ENCODE measurements around the gene CCDC174.

CCDC174 gene

DNA sequence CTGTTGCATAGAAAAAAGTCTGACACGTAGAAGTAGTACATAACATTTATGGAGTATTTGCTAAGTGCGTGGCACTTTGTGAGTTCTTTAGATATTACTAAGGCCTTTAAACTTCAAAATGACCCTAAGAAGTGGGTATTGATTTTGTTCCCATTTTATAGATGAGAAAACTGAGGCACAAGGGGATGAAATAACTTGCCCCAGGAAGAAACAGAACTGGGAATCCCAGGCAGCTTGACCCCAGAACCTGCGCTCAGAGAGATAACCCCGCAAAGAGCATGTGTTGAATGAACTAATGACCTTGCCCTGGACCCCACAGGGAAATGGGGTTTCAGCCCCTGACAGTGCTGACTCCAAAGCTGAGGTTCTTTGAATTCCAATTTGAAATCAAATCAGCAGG is 30.5 kb upstream of the CCDC174 start:
- DNase-seq (ENCODE audit: low read depth), result no peak
- no peak for TF ChIP-seq POLR2A (IDR thresholded peaks at IDR 0.05; ENCODE audit: extremely low read depth, insufficient read length)
- no peak for TF ChIP-seq MYC (IDR thresholded peaks at IDR 0.05; ENCODE audit: low read depth, low read length)
- TF ChIP-seq, protein P1, sequence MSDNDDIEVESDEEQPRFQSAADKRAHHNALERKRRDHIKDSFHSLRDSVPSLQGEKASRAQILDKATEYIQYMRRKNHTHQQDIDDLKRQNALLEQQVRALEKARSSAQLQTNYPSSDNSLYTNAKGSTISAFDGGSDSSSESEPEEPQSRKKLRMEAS (IDR thresholded peaks at IDR 0.05; ENCODE audit: low read depth, low read length), result no peak
- no peak overlapping the region for H3K4me3 ChIP-seq (ENCODE audit: low read depth, low read length)

DNA sequence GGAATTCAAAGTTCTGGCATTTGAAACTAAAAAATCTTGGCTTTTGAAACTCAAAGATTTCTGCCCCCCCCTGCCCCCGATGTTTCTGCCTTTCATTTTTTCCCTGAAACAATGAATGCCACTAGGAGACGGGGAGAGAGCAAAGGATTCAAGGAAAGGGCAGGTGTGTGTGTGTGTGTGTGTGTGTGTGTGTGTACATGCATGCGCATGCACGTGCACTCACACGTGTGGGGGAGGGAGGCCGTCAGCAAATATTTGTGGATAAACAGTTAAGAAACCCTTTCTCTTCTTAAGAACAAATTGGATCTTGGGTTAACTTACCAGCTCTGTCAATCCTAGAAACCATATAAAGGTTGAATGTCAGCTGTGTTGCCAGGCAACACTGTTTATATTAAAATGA is 29.2 kb upstream of the CCDC174 start:
- no peak for DNase-seq (ENCODE audit: low read depth)
- no peak overlapping the region for H3K4me3 ChIP-seq (ENCODE audit: low read depth, low read length)
- TF ChIP-seq POLR2A (IDR thresholded peaks at IDR 0.05; ENCODE audit: extremely low read depth, insufficient read length), result no peak
- TF ChIP-seq, protein P1 (IDR thresholded peaks at IDR 0.05; ENCODE audit: low read depth, low read length), result no peak
- TF ChIP-seq, protein P2, sequence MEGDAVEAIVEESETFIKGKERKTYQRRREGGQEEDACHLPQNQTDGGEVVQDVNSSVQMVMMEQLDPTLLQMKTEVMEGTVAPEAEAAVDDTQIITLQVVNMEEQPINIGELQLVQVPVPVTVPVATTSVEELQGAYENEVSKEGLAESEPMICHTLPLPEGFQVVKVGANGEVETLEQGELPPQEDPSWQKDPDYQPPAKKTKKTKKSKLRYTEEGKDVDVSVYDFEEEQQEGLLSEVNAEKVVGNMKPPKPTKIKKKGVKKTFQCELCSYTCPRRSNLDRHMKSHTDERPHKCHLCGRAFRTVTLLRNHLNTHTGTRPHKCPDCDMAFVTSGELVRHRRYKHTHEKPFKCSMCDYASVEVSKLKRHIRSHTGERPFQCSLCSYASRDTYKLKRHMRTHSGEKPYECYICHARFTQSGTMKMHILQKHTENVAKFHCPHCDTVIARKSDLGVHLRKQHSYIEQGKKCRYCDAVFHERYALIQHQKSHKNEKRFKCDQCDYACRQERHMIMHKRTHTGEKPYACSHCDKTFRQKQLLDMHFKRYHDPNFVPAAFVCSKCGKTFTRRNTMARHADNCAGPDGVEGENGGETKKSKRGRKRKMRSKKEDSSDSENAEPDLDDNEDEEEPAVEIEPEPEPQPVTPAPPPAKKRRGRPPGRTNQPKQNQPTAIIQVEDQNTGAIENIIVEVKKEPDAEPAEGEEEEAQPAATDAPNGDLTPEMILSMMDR (IDR thresholded peaks at IDR 0.05; ENCODE audit: low read depth, low read length), result no peak
- no peak for TF ChIP-seq MYC (IDR thresholded peaks at IDR 0.05; ENCODE audit: low read depth, low read length)

DNA sequence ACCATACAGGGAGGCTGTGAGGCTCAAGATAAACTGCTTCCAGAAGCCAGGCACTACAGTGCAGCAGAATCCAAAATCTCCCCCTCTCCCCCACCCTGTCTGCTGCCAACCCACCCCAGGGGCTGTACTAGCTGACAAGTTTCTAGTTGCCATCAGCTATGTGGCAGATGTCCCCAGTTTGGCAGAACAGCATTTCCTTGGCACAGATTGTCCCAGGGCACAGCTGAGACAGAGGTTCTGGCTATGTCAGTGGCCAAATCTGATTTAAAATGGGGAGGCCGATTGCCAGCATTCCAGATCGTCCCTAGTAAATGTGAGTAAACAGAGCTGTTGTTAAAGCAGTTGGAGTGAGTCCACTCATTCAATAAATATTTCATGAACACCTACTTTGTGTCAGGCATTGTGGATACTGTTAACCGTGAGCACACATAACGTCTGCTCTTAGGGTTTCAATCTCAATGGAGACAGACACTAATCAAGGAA is 28.0 kb upstream of the CCDC174 start:
- DNase-seq (ENCODE audit: low read depth), result no peak
- TF ChIP-seq, protein P2 (IDR thresholded peaks at IDR 0.05; ENCODE audit: low read depth, low read length), result no peak
- TF ChIP-seq, protein P1 (IDR thresholded peaks at IDR 0.05; ENCODE audit: low read depth, low read length), result no peak
- no peak for TF ChIP-seq POLR2A (IDR thresholded peaks at IDR 0.05; ENCODE audit: extremely low read depth, insufficient read length)
- TF ChIP-seq MYC (IDR thresholded peaks at IDR 0.05; ENCODE audit: low read depth, low read length), result no peak
- H3K4me3 ChIP-seq (ENCODE audit: low read depth, low read length), result no peak overlapping the region

DNA sequence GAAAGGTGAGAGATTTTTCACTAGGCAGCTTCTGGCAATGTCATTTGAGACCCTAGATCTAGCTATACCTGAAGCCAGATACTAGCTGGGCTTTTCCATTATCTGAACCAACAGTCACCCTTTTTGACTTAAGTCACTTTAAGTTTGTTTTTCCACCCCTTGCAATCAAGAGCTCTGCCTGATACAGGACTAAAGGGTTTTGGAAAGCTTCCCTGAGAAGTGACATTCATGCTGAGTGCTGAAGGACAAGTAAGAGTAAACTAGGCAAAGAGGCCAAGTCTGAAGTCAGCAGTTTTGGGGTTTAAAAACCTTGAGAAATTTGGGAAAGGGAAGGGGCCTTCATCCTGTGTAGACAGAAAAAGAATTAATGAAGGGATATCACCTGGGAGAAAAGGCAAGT is 27.1 kb upstream of the CCDC174 start:
- TF ChIP-seq POLR2A (IDR thresholded peaks at IDR 0.05; ENCODE audit: extremely low read depth, insufficient read length), result no peak
- TF ChIP-seq MYC (IDR thresholded peaks at IDR 0.05; ENCODE audit: low read depth, low read length), result no peak
- TF ChIP-seq, protein P2 (IDR thresholded peaks at IDR 0.05; ENCODE audit: low read depth, low read length), result no peak
- TF ChIP-seq, protein P1 (IDR thresholded peaks at IDR 0.05; ENCODE audit: low read depth, low read length), result no peak
- H3K4me3 ChIP-seq (ENCODE audit: low read depth, low read length), result no peak overlapping the region

DNA sequence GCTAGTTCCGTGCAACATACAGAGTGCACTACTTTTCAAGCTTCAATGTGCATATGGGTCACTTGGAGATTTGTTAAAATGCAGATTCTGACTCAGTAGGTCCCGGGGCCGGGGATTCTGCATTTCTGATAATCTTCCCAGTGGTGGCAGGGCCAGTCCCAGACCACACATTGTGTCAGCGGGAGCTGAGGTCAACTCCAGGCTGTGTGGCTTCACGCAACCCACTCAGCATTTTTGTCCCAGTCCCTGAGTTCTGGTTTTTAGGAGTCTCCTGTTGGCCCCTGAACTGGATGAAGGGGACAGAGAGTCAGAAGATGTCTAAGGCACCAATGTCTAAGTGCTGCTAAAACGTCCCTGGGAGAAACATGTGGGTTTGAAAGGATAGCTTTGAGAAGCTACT is 26.1 kb upstream of the CCDC174 start:
- DNase-seq (ENCODE audit: low read depth), result peak; percentile 32
- TF ChIP-seq, protein P2 (IDR thresholded peaks at IDR 0.05; ENCODE audit: low read depth, low read length), result no peak
- TF ChIP-seq MYC (IDR thresholded peaks at IDR 0.05; ENCODE audit: low read depth, low read length) (no peak), POLR2A (IDR thresholded peaks at IDR 0.05; ENCODE audit: extremely low read depth, insufficient read length) (no peak)
- TF ChIP-seq, protein P1 (IDR thresholded peaks at IDR 0.05; ENCODE audit: low read depth, low read length), result no peak

More for the DNA sequence above, 27.1 kb upstream of the CCDC174 start:
- DNase-seq (ENCODE audit: low read depth), result no peak

DNA sequence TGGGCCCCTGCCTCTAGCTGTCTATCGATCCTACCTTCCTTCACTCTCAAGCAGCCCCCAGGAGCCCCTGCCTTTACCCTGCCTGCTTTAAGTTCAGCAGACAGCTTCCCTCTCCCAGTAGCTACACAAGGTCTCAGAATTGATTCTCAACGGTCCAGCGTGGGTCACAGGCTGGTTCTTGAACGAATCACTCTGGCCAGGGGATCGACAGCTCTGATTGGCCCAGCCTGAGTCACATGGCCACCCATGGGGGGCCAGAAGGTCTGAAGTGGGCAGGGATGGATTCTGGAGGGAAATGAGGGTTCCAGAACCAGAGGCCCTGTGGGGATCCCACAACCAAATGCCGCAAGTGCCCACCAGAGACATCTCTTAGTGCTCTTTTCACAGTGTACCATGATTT is 23.7 kb upstream of the CCDC174 start:
- TF ChIP-seq, protein P2 (IDR thresholded peaks at IDR 0.05; ENCODE audit: low read depth, low read length), result no peak
- TF ChIP-seq MYC (IDR thresholded peaks at IDR 0.05; ENCODE audit: low read depth, low read length) (no peak), POLR2A (IDR thresholded peaks at IDR 0.05; ENCODE audit: extremely low read depth, insufficient read length) (no peak)
- TF ChIP-seq, protein P1 (IDR thresholded peaks at IDR 0.05; ENCODE audit: low read depth, low read length), result no peak
- no peak overlapping the region for H3K4me3 ChIP-seq (ENCODE audit: low read depth, low read length)
- no peak for DNase-seq (ENCODE audit: low read depth)

More for the DNA sequence above, 26.1 kb upstream of the CCDC174 start:
- H3K4me3 ChIP-seq (ENCODE audit: low read depth, low read length), result no peak overlapping the region
